GM18951 (cell line): ENCODE measurements around the gene PPP6R3.

ENCODE experiments used
- POLR2A ChIP-seq: IDR thresholded peaks from 4 replicates; pipeline ENCODE4 v1.6.1; 2011; ENCODE audit warnings: mild to moderate bottlenecking; ENCODE audit not compliant: insufficient read length, insufficient read depth; ENCODE audit errors: extremely low read depth
- in situ Hi-C: fragments of 300-500 bp; cut with MboI; formaldehyde crosslinking; loops from one replicate; pipeline ENCODE4 v1.12.0; 2022; ENCODE audit warnings: low sequenced_read_pairs, mixed read lengths, inconsistent platforms; ENCODE audit not compliant: unreplicated experiment

Gene PPP6R3

DNA sequence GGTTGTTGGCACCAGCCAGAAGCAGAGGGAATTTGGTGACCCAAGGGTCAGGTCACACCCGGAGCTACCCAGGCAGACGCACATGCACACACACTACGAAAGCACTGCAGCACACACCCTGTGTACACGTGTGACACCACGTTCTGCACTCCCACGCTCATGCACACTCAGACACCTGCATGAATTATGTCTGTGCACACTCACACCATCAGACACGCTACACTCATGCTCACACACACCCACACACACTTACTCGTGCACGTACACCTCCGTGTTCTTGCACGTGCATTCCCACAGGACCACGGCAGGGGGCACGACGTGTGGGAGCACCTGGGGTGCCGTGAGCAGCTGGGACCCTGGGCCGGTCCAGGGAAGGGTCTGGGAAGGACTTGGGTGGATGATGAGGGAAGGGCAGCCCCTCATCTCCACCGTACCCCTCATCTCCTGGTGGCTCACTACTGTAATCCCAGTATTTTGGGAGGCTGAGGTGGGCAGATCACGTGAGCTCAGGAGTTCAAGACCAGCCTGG lies 203.0 kb downstream of the PPP6R3 start:
- in situ Hi-C loops, result no loop called here
- TF ChIP-seq POLR2A, result no peak

DNA sequence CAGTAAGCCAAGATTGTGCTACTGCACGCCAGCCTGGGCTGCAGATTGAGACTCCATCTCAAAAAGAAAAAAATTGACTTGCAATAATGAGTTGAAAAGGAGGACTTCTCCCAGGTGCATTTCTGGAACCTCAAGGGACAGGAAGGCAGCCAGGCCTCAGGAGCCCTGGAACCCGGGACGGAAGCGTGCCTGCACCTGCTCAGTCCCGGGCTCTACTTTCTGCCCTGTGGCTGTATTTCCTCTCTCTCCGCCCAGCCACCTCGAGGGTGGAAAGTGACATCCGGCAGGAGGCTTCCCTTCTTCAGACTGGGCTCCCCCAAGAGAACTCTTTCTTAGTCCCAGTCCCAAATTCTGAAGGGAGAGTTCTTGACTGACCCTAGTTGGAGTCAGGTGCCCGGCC lies 203.6 kb downstream of the PPP6R3 start:
- no peak for TF ChIP-seq POLR2A
- in situ Hi-C loops, result no loop called here

DNA sequence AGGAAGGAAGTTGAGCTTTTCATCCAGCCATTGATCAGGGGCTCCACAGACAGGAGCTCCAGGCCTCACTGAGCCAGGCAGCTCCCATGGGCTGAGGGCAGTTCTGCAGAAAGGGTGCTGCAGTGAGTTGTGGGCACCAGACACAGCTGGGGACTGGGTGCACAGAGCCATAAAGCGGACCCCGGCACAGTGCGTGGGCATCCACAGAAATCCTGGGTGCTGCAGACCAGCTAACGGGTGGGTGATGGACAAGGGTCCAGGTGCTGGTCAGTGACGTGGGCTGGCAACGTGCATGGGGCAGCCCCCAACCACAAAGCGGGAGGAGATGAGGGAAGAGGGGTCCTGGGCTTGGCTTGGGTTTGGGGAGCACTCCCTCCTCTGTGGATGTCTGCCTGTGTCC lies 204.4 kb downstream of the PPP6R3 start:
- in situ Hi-C loops, result no loop called here
- TF ChIP-seq POLR2A, result no peak
